Stimulated activated naive CD8-positive, alpha-beta T cell treated with anti-CD3 and anti-CD28 coated beads, Interleukin-15, Interleukin-2, amounts not matched to agents 100 U/mL and 50 U/mL, for 24 hours (primary cell): ENCODE data around the gene GLRA2.
"Not testable (repeated sequence)": the region's sequence is repeated elsewhere in the genome, so short reads cannot be mapped to it uniquely, and the experiment has no call there.

Experiments used
- ATAC-seq: fragments of 150-1000 bp; cut with Tn5 transposase; one replicate; pipeline ENCODE4 v1.10.0; 2021
- DNase-seq: peaks from one replicate; pipeline ENCODE4 v3.0.0; 2021

GLRA2 gene

DNA sequence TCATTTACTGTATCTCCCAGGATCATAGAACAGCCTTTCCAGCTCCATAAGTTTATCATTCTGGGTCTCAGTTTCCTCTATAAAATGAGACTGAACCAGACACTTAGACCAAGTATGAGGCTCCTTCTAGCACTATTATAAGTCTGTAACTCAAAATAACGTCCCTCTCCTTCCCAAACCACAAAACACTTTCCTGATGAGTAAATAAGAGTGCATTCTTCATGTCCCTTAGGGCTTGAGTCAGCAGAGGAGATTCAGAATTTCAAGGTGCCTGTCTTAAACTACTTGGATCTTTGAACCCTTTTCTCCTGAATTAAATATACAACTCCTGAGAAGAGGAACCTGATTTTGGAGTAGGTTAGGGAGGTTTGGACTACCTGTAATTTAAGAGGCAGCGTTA is 62.6 kb downstream of the GLRA2 start:
- no peak for DNase-seq
- no peak for ATAC-seq

DNA sequence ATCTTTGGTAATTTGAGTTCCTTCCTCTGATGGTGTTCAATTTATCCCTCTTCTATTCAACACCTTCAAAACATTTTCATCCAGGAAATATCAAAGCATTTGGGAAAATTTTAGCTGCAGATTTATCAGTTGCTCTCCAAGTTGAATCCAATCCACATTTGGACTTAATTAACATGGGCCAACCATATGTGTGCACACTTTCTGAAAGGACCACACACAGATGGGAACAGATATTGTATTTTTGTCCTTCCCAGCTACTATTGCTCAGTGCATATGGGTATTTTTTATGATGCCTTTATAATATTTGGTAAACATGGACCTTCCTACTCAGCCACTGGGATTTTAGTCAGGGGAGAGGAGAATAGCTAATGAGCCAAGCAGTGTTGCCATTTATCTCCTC is 65.2 kb downstream of the GLRA2 start:
- no peak for ATAC-seq
- no peak for DNase-seq

DNA sequence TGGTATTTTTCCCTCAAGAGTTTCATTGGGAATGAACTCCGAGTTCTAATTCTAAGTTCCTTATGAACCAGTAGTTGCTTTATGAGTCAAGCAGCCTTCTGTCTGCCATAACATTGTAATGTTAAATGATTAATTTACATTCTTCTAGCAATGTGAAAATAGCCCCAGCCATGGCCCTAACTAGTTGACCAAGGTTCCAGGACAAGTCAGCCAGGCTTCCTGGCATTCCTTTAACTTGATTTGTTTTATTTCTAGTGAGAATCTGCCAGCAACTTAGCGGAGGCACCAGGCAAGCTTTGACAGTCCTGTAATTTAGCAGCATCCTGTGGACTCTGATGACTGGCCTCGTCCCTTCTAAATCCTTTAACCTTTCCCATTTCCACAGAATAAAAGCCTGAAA is 69.0 kb downstream of the GLRA2 start:
- ATAC-seq (no peak), DNase-seq (no peak)

DNA sequence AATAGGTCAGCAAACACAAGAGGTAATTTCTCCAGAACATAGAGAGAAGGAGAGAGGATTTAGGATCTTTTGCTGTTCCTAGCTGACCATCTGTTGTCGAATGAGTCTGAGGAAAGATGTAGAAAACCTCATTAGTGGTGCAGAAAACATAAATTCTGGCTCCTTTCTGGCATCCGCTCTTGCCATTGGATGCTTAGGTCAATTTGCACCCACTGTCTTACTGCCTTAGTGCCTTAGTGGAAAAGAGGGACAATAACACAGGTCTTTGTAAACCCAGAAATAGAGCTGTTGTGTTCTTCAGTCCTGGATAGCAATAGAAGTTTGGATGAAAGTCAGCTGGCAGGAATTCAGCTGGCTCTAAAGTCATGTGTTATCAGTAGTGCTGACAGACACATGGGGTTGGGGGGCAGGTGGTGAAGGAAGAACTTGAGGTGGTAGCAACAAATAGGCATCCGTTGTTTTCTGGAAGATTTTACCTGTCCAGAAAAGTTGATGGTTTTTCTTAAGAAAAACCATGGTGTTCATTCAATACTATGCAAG is 78.2 kb downstream of the GLRA2 start:
- DNase-seq (no peak), ATAC-seq (no peak)

DNA sequence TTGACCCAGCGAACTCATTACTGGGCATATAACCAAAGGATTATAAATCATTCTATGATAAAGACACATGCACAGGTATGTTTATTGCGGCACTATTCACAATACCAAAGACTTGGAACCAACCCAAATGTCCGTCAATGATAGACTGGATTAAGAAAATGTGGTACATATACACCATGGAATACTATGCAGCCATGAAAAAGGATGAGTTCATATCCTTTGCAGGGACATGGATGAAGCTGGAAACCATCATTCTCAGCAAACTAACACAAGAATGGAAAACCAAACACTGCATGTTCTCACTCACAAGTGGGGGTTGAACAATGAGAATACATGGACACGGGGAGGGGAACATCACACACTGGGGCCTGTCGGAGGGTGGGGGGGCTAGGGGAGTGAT is 83.1 kb downstream of the GLRA2 start:
- DNase-seq: not testable (repeated sequence)

DNA sequence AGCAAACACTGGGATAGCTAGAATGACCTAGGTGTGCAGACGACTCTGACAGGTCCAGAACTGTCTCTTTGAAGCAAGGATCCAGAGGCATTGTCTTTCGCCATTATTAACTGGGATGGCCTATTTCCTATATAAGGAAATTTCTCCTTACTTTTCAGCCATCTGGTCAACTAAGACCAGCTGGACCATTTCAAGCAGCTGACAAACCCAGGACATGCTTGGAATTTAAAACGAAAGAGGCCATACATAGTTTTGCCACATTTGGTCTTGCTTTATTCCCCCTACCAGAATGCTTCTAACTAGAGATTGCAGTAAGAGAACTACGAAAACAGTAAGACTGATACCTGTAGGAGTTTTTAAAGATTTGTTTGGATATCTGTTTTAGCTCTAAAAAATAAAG is 87.0 kb downstream of the GLRA2 start:
- no peak for ATAC-seq
- no peak for DNase-seq

More for the DNA sequence above, 83.1 kb downstream of the GLRA2 start:
- ATAC-seq: not testable (repeated sequence)

DNA sequence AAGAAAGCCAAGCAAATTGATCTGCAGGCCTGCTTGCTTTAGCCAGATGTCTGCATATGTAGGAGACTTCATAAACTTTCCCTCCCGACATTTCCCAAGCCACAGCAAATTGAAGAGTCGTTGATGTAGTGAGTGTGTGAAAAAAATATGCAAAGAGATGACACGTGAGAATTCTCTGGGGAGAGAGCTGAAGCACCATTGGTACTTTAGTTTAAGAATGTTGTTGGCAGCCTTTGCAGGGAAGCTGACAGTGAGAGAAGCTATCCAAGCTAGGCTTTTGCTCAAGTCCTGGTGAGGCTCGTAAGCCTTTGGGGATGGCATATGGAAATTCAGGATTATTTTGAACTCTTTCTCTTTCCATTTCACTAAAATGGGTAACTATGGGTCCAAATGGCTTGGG is 87.5 kb downstream of the GLRA2 start:
- no peak for ATAC-seq
- DNase-seq: no peak

DNA sequence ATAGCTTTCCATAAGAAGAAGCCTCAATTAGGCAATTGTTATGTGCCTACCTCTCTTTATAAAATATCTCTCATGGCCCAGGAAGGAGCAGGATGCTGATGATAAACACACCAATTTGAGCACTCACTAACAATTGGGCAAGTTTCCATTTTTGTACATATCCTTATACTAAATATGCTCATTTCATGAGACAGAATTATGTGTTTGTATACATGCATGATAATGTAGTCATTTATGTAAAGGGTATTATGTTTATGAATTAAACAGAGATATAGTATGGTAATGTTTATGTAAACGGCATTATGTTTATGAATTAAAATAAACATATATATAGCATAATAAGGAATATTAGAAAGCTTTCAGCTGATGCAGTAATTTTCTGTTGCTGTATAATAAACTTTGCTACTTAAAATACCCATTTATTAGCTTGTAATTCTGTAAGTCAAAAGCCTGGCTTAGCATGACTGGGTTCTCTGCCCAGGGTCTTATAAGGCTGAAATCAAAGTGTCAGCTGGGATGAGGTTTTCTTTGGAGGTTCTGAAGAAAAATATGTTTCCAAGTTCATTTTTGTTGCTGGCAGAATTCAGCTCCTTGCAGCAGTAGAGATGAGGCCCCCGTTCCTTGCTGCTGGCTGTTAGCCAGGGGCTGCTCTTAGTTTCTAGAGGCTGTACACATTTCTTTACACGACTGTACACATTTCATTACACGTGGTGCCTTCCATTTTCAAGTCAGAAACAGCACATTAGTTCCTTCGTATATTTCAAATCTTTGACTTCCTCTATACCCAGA is 89.0 kb downstream of the GLRA2 start:
- ATAC-seq: no peak
- DNase-seq: no peak

DNA sequence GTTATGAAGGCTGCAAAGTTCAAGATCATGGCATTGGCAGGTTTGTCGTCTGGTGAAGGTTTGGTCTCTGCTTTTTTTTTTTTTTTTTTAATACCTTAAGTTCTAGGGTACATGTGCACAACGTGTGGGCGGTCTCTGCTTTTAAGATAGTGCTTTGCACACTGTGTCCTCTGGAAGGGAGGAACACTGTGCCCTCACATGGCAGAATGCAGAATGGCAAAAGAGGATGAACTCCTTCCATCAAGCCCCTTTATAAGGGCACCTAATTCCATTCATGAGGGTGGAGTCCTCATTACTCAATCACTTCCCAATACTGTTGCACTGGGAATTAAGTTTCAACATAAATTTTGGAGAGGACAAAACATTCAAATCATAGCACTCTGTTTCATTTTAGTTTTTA is 101.4 kb downstream of the GLRA2 start:
- ATAC-seq (no peak), DNase-seq (no peak)

DNA sequence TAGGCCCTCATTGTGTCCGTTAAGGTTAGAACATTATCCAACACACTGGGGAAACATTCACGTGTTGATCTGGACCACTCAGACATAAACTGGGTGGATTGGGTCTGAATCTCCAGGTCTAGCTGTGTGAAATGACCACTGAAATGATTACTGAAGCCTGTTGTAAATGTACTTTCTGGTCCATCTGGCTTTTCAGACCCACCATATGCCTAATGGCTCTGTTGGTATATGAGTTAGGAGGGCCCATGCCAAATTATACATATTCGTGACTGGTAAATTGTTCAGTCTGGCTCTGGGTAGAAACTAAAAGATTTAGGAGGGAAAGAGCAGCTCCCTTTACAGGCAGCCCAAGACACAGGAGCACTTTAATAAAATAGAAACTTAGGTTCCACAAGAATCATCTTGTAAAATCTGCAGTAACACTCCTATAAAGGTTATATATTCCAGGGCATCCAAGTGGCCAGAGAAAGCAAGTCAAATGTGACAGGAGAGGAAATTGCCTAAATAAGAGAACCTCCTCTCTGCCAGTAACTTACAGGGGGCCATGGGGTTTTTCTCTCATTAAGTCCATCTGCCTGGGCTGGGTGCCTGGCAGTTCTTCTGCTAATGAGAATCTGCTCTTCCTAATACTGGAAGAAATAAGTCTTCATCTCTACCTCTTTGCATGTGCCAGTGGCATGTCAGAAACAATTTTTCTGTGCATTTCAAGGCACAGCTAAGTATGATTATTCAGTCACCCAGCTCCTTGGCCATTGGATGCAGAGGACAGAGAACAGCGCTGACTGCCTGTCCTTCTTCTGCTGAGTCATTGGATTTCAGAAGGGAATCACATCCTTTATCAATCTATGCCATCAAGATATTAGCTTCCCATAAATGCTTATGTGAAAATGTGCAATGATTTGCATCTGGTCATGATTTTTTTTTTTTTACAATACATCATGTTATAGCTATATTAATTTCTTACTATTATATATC is 112.6 kb downstream of the GLRA2 start:
- DNase-seq (no peak), ATAC-seq (no peak)

DNA sequence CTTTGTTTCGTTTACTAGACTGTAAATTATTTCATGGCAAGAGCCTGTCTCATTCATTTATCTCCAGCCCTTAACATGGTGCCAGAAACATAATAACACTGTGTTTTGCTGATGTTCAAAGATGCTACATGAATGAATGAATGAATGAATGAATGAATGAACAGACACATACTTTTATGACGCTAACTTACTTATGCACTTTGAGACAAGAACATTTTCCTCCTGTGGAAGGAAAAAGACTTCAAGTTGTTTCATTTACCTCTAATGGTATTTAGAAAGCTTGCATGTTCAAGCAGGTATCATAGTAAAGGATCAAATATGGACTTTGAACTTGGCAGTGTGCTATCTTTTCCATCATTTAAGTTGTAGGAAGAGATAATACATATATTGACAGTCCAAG is 131.6 kb downstream of the GLRA2 start:
- DNase-seq (no peak), ATAC-seq (no peak)

DNA sequence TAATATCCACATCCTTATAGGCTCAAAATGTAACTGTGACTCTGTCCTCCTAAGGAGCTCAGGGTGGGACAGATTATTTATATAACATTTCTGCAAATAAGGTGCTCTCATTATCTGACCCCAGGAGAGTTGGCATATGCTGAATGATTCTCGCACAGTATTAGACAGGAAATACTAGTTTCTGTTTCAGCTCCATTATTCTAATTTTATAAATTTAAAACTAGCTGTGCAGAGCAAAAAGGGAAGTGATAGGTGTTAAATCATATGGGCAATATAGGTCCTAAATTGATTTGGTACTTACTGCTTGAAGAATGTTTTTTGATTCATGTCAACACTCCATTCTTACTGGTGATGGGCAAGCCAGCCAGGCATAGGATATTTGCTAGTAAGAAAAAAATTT is 141.5 kb downstream of the GLRA2 start:
- DNase-seq (no peak), ATAC-seq (no peak)

DNA sequence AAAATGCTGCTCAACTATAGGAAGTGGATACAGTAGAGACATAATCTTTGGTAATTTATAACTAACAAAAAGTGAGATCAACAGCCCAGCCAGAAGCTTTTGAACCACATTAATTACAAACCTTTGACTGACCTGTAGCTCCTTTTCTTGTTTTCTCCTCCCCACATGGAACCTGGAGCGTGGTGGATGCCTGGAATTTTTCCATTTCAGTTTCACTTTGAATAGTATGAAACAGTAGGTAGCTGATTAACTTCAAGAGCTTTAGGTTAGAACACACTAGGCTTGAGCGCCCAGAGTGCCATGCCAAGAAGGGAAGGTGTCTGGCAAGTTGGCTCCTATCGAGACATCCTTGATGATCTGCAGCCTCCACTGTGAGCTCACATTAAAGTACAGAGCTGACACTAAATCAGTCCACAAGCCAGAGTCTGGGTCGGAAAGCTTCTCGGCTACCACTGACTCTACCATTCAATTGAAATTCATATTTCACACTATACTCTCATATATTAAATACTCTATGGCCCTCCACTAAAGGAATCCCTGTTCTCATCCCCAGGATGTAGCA is 143.4 kb downstream of the GLRA2 start:
- DNase-seq (no peak), ATAC-seq (no peak)

DNA sequence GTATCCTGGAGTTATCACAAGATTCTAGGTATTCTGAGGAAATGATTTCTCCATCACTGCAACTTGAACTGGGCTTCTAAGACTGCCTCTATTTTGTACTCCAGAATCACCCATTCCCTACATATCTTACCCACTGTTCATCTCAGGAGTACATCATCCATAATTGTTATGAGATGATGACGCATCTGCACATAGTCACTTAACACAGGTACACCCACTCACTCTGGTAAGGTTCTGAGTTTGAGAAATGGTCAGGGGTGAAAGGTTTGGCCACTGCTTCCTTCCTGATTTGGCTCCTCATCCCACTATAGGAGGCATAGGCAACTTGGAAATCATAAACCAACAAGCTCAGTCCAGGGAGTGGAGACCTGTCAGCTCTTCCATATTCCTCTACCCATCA is 143.9 kb downstream of the GLRA2 start:
- DNase-seq: no peak
- no peak for ATAC-seq

DNA sequence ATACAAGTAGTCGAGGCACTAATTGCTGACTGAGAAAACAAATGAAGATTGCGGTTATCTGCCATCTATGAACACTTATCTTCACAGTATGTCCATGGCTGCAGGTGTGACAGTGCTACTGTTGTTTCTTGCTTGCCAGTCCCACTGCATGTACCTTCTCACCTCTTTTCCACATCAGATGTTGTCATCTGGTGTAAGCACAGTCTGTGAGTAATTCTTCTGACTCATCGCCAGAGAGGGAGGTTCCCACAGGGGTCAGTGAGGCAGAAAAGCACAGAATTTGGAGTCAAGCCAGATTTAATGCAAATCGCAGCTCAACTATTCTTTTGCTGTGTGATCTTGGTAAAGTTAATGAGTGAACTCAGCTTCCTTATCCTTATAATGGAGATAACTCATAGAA is 144.4 kb downstream of the GLRA2 start:
- DNase-seq: peak; percentile 3
- ATAC-seq: peak; percentile 88

DNA sequence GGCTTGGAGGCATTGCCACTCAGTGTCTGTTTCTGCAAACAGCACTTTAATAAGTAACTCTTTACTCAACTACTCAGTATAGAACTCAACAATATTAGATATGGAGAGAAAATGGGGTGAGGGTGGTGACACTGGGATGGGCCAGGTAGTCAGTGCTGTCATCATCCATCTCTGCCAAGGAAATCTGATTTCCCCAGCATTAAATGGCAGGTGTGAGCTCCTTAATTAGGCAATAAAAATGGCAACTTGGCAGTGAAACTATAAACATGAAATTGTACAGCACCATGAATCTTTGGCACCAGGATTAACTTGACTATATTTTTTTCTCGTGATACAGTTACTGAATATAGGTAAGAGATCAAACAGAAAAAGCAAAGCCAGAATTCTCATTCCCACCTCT is 146.2 kb downstream of the GLRA2 start:
- DNase-seq (no peak), ATAC-seq (no peak)

DNA sequence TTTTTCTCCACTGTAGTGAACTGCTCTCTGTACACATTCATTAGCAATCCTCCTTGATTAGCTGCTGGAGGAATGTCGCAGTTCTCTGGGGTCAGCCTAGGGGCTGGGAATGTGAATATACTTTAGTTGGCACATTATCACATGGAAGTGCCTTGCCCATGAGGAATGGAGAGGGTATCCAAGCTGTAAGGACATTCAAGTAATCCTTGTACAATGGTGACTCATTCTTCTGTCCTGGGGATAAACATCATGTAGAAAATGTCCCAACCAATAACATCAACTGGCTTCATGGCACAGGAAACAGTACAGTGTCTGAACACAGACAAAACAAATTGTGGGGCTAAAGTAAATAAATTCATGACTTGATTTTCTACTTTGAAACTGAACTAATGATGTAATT is 147.1 kb downstream of the GLRA2 start:
- ATAC-seq: no peak
- DNase-seq: no peak

DNA sequence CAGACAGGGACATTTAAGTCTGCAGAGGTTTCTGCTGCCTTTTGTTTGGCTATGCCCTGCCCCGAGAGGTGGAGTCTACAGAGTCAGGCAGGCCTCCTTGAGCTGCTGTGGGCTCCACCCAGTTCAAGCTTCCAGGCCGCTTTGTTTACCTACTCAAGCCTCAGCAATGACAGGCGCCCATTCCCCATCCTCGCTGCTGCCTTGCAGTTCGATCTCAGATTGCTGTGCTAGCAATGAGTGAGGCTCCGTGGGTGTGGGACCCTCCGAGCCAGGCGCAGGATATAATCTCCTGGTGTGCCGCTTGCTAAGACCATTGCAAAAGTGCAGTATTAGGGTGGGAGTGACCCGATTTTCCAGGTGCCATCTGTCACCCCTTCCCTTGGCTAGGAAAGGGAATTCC is 159.0 kb downstream of the GLRA2 start:
- ATAC-seq, DNase-seq: not testable (repeated sequence)

DNA sequence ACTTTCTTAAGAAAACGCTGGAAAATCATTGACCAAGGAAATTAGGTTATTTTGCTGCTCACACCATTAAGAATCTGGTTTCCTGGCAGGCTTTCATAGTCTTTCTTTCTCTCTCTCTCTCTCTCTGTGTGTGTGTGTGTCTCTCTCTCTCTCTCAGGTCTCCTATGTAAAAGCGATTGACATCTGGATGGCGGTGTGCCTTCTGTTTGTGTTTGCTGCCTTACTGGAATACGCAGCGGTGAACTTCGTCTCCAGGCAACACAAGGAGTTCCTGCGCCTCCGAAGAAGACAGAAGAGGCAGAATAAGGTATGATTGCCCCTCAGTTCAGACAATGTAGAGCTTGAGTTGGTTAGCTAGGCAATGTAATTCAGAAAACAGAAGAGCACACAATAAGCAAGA is 161.2 kb downstream of the GLRA2 start:
- ATAC-seq: no peak
- no peak for DNase-seq

DNA sequence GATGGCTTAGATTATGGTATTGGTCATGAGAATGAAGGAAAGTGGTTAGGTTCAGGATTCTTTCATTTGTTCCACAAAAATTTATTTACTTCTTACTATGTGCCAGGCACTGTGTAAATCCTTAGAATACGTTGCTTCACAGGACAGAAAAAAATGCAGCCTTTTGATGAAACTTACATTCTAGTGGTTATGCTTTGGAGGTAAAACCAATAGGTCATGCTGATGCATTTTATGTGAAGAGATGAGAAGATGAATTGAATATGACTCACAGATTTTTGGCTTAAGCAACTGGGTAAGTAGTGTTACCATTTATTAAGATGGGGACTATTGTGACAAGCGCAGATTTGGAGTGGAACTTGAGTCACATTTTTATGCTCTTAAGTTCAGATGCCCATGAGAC is 165.3 kb downstream of the GLRA2 start:
- ATAC-seq (no peak), DNase-seq (no peak)

DNA sequence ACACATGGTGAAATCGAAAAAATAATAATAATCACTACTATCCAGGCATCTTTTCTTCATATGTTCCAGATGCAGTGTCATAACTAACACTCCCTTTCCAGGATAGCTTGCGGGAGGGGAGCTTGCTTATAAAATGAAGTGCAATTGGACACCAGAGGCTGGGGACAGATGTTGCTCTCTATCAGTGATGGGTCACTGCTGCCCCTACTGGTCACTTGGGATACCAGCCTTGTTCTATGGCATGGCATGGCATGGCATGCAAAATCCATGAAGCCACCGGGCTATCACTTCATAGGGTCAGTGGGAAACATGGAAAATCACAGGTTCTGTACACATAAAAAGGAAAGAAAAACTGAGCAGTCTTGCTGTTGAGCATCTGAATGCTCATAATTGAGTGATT is 168.1 kb downstream of the GLRA2 start:
- ATAC-seq (no peak), DNase-seq (peak; percentile 25)

DNA sequence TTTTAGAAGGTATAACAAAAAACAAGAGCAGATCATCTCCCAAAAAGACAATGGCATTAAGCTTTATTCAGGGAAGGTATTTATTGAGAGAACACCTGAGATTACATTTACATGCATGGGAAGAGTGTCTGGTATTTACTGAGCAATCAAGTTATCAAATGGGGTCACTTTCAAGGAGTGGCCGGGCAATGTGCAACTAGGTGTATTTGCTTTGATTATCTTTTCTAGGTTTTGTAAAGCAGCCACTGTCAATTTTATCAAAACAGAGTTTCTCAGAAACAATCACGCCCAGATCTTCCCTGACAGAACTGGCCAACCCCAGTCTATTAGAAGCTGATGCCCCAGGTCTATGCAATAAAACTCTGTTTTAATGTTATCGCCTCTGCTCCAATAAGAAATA is 169.5 kb downstream of the GLRA2 start:
- ATAC-seq: no peak

DNA sequence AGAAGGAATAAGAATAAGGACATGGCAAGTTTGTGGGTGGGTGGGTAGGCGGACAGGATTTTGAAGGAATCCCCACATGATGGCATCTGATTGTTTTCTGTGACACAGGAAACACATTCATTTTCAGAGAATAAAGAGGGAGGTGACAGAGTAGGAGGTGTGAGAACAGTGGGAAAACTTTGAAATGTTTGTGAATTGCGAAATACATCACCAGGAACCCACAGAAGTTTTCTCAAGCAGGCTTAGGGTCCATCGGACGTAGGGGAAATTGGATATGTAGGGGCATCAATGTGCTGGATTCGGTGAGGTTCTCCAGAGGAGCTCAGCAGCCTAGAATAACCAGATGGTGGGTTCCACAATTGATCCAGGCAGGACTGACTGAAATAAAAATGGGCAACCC is 171.6 kb downstream of the GLRA2 start:
- ATAC-seq (no peak), DNase-seq (no peak)

More for the DNA sequence above, 169.5 kb downstream of the GLRA2 start:
- DNase-seq: no peak
